Measurements from ENCODE around the gene TTYH1. TPM values are rescaled to one million over a fixed set of nuclear protein-coding genes. Genes with fewer than 3 reads are reported as not detected.
"Not testable (repeated sequence)": the region's sequence is repeated elsewhere in the genome, so short reads cannot be mapped to it uniquely, and the experiment has no call there.

Gene TTYH1
- total RNA-seq, 1 donor from 2014 or later = 72.2 TPM

- DNase-seq (ENCODE audit: low spot score) (no peak), ATAC-seq (peak; percentile 4)
- intact Hi-C loops (cut with DNase I) = no loop called here
Observed at GRCh38 chr19:54434112-54434872, 19.0 kb downstream of the TTYH1 start.

GRCh38 chr19:54434873-54435214 lies 19.6 kb downstream of the TTYH1 start:
- intact Hi-C loops (cut with DNase I) = no loop called here
- no peak for DNase-seq (ENCODE audit: low spot score)
- ATAC-seq = peak; percentile 6

GRCh38 chr19:54435551-54436016 lies 20.3 kb downstream of the TTYH1 start:
- intact Hi-C loops (cut with DNase I) = no loop called here
- peak; percentile 38 for ATAC-seq
- DNase-seq (ENCODE audit: low spot score) = no peak

- DNase-seq (ENCODE audit: low spot score) (no peak), ATAC-seq (peak; percentile 47)
- intact Hi-C loops (cut with DNase I) = no loop called here
Observed at GRCh38 chr19:54436031-54436523, 20.8 kb downstream of the TTYH1 start.

DNA sequence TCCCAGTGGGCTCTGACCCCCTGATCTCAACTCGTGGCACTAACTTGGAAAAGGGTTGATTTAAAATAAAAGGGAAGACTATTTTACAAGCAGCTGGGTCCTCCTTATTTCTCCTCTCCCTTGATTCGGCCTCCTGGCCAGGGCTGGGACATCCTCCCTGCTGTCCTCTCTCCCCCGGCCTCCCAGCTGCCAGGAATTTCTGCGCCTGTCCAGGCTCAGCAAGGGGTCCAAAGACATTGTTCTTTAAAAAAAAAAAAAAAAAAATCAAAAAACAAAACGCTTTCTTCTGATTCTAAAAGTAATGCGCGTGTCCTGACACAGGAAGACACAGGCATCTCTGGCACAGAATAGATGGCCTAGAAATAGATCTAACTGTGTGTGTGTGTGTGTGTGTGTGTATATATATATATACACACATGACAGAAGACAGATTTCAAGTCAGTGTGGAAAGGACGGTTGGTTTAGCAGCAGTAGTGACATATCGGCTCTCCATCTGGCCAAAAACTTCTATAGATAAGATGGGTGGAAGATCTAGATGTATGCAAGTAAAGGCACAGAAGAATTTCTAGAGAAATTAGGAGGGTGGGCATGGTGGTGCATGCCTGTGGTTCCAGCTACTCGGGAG lies 21.5 kb downstream of the TTYH1 start:
- ATAC-seq = no peak
- no peak for DNase-seq (ENCODE audit: low spot score)
- intact Hi-C loops (cut with DNase I) = no loop called here

- no peak for ATAC-seq
- DNase-seq (ENCODE audit: low spot score) = no peak
- intact Hi-C loops (cut with DNase I) = no loop called here
Observed at GRCh38 chr19:54439174-54439851, 24.0 kb downstream of the TTYH1 start.

DNA sequence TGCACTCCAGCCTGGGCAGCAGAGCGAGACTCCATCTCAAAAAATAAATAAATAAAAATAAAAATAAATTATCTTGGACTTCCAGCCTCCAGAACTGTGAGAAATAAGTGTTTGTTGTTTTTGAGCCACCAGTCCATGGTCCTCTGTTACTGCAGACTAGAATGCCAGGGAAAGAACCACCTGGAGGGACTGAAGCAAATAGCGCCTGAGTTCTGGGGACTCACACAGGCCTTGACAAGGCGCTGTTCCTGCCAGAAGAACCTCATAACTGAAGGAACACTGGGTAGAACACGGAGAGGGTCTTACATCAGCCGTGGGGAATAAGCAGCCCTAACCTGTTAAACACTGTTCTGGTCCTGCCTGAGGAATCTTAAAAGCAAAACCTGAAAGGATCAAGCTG lies 25.4 kb downstream of the TTYH1 start:
- no peak for ATAC-seq
- intact Hi-C loops (cut with DNase I) = no loop called here

GRCh38 chr19:54444737-54445136 lies 29.5 kb downstream of the TTYH1 start:
- ATAC-seq (no peak), DNase-seq (ENCODE audit: low spot score) (no peak)
- intact Hi-C loops (cut with DNase I) = no loop called here

More for the DNA sequence above, 25.4 kb downstream of the TTYH1 start:
- no peak for DNase-seq (ENCODE audit: low spot score)

GRCh38 chr19:54446349-54446748 lies 31.1 kb downstream of the TTYH1 start:
- ATAC-seq; DNase-seq (ENCODE audit: low spot score); intact Hi-C loops (cut with DNase I): not testable (repeated sequence)

- DNase-seq (ENCODE audit: low spot score) = no peak
- intact Hi-C loops (cut with DNase I) = no loop called here
- ATAC-seq = peak; percentile 67
Observed at GRCh38 chr19:54448040-54448773, 32.9 kb downstream of the TTYH1 start.

DNA sequence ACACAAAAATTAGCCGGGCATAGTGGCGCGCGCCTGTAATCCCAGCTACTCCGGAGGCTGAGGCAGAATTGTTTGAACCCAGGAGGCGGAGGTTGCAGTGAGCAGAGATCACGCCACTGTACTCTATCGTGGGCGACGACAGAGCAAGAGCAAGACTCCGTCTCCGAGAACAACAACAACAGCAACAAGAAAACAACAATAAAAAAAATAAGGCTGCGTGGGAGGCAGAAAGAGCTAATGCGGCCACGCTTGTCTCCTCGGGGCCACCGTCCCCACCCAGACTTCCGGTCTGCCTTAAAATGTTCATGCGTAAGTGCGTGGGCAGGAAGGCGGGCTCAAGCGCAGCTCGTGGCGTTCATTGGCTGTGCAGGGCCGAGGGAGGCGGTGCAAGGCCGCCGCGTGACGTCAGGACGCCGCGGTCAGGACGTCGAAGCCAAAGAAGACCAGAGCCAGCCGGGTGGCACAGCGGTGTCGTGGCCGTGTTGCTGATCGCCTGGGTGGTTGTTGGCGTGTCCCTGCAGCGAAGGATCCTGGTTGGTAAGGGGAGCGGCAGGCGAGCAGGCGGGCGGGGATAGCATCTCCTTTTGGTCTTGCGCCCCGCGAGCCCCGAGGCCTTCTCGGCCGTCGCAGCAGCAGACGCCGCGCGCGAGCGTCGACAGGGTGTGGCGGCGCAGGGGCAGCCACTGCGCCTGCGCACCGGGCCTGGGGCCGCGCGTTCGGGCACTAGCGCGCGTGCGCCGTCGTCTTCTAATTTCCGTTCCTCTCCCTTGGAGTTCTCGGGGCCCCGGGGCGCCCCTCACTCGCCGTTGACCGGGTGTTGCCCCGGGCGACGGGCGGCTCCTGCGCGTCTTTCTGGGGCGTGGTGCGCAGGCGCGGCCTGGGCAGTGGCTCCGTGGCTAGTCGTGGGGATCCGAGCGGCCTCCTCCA lies 33.8 kb downstream of the TTYH1 start, which contains the start of gene LENG8:
Gene LENG8 (plus strand): TSS at position 426 of the 927 bp plus-strand sequence. CDS start 2,146 bp downstream, outside the sequence.
- DNase-seq (ENCODE audit: low spot score) (peak; percentile 98), ATAC-seq (peak; percentile 99)
- intact Hi-C loops (cut with DNase I) = no loop called here

GRCh38 chr19:54449701-54450069 lies 34.4 kb downstream of the TTYH1 start:
- ATAC-seq (no peak), DNase-seq (ENCODE audit: low spot score) (no peak)
- intact Hi-C loops (cut with DNase I) = no loop called here

DNA sequence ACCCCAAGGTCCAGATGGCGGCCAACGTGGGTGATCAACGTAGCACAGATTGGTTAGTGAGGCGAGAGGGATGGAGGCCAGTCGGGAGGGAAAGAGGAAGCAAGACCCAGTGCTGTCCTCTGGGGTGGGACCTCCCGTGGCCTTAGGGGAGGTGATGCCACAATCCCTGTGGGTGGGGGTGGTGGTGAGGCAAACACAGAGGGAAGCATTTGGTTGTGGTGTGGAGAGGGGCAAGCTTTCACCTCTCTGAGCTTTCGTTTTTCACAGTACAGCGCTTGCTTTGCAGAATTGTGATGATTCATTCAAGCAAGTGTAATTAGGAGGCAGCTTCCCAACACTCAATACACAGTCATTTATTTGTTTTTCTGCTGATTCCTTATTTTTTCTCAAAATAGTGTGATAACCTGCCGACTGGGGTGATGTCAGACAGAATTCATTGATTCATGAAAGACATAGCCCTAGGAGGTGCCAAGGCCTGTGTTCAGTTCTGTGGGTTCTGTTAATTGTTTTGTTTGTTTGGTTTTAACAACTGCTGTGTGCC lies 36.1 kb downstream of the TTYH1 start:
- ATAC-seq (no peak), DNase-seq (ENCODE audit: low spot score) (no peak)
- intact Hi-C loops (cut with DNase I) = no loop called here

- DNase-seq (ENCODE audit: low spot score) (no peak), ATAC-seq (no peak)
- intact Hi-C loops (cut with DNase I) = no loop called here
Observed at GRCh38 chr19:54451997-54452396, 36.7 kb downstream of the TTYH1 start.

- ATAC-seq (no peak), DNase-seq (ENCODE audit: low spot score) (no peak)
- intact Hi-C loops (cut with DNase I) = no loop called here
Observed at GRCh38 chr19:54452626-54453025, 37.4 kb downstream of the TTYH1 start.

DNA sequence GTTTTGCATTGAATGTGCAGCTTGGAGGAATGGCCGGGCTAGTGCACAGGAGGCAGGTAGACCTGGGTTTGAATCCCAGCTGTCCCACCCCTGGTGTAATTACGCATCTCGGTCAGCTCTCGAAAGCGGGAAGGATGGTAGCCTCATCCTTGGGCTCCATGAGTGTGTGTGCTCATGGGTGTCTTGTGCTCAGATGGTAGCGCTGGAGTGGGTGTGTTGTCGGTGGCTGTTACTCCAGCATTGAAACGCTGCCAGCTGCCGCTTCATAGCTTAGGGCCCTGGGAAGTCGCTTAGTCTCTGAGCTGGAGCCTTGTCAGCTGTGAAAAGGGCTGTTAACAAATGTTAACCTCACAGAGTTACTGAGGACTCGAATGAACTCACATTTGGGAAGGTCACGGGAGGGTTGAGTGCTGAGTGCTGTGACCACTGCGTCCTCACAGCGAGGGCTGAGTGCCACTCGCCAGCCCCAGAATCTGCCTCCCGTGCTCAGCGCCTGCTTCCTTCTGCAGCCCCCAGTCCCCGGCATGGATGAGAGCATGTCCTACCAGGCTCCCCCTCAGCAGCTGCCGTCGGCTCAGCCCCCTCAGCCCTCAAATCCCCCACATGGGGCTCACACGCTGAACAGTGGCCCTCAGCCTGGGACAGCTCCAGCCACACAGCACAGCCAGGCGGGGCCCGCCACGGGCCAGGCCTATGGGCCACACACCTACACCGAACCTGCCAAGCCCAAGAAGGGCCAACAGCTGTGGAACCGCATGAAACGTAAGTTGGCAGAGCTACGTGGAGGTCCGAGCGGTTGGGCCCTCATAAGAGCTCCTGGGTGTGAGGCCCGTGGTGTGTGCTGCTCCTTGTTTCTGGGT lies 38.9 kb downstream of the TTYH1 start:
- DNase-seq (ENCODE audit: low spot score) (no peak), ATAC-seq (no peak)
- intact Hi-C loops (cut with DNase I) = no loop called here

All from sciatic nerve (tissue), 2 donors.